ENCODE data around the gene SREBF1. TPM values are rescaled to one million over a fixed set of nuclear protein-coding genes. Genes with fewer than 3 reads are reported as not detected.

SREBF1 gene
- polyA plus RNA-seq, 1 of the 3 experiments (the other 2 are of a cell fraction) = 20.4 TPM

DNA sequence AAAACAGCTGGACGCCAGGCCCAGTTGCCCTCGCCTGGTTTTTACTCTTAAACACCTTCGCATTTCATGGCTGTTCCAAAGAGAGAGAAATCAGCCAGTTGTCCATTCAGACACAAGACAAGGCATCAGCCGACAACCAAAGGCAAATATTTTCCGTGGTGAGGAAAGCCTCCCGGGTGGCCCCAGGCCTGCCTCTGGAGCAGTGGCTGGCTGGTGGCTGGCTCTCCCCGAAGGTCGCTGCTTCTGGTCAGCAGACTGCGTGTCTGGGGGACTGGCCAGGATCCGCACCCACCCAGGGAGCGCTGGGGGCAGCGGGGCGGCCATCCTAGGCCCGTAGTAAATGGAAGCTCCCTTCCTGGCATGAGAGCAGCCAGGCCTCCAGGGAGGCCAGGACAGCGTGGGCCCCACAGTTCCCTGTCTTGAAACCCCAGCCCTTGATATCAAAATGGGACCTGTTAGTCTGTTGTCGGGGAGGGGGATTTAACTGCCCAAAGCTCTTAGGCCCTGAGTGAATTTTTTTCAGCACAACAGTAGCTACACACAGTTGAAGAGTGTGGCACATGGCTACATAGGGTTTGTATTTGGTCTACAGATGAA is 57.7 kb downstream of the SREBF1 start:
- TF ChIP-seq SIN3A (IDR thresholded peaks at IDR 0.05; ENCODE audit: borderline replicate concordance, low read depth, low read length) (no peak), NFIC (IDR thresholded peaks at IDR 0.05; ENCODE audit: borderline replicate concordance) (no peak), FOSL2 (IDR thresholded peaks at IDR 0.05; ENCODE audit: borderline replicate concordance, low read depth) (no peak), EZH2phosphoT487 (IDR thresholded peaks at IDR 0.05; ENCODE audit: borderline replicate concordance, low read depth) (no peak), FOXM1 (IDR thresholded peaks at IDR 0.05; ENCODE audit: low read depth) (no peak)
- peak; percentile 60 for DNase-seq
- peaks cover 15% of the 10 kb centered on the region for H3K79me2 ChIP-seq (ENCODE audit: insufficient read depth)
- no peaks in the 10 kb centered on the region for H3K9me2 ChIP-seq
- H3K9ac ChIP-seq = no peak overlapping the region
- no peak overlapping the region for H2AFZ ChIP-seq (ENCODE audit: low read depth)
- CTCF ChIA-PET = interaction anchor here (0.7 to 1.8 kb wide), 3 partner anchors 8 to 38 kb away, joined by 3 to 4 read pairs (median 4); no protein-coding TSS in a partner anchor
- H3K36me3 ChIP-seq (replicated peaks in 1 of 2; ENCODE audit: control insufficient read depth in 1 of 2, insufficient read depth in 2 of 2, low read length in 1 of 2) = no peaks in the 10 kb centered on the region
- peaks cover 11 to 52% of the 10 kb centered on the region in 2 experiments; a peak in 3 of 4 replicates for H3K4me1 ChIP-seq (ENCODE audit: control insufficient read depth in 1 of 2, insufficient read depth in 2 of 2, low read depth in 1 of 2, low read length in 1 of 2)
- peak overlapping the region in 1 of 2 experiments; percentile 85; a peak in 2 of 4 replicates for H3K27ac ChIP-seq (ENCODE audit: low read depth in 2 of 2, low read length in 1 of 2)
- H3K9me3 ChIP-seq = no peaks in the 10 kb centered on the region
- H3F3A ChIP-seq (replicated peaks; ENCODE audit: insufficient read depth) = no peaks in the 10 kb centered on the region
- H3K4me2 ChIP-seq = no peak overlapping the region
- H3K27me3 ChIP-seq (ENCODE audit: insufficient read depth) = no peaks in the 10 kb centered on the region
- no peak overlapping the region for H3K4me3 ChIP-seq (ENCODE audit: low read depth in 2 of 2, low read length in 1 of 2)
- 84% methylated on average over 14 of the region's 16 CpGs for WGBS (ENCODE audit: low lambda C conversion rate)
- POLR2A ChIA-PET = no interaction called here
- H4K20me1 ChIP-seq (ENCODE audit: insufficient read depth) = peaks cover 87% of the 10 kb centered on the region

DNA sequence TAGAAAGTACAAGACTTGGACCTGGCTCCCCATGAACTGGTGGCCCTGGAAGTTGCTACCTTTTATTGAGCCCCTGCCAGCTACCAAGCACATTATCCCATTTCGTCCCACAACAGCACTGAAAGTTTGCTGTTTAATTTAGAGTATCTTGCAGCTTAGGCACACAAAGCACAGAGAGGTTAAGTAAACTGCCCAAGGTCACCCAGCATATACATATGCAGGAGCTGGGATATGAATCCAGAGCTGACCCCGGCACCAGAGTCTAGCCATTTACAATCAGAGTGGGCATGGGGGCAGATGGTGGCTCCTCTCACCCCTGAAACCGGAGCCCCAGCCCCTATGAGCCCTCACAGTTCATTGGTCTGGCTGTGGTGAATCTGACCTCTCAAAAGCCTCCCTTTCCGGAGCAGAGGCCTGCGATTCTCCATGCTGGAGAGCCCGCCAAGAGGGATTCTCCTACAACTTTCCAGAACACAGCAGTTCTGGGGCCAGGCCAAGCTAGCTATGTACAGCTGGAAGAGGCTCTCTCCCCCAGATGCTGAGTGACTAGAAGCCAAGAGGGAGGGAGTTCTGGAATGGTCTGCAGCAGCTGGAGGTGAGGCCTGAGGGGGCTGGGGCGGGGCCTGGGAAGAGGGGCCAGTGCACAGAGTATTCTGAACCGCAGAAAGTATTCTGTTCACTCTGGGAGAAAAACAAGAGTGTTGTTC is 58.3 kb downstream of the SREBF1 start:
- TF ChIP-seq EP300 (IDR thresholded peaks at IDR 0.05; ENCODE audit: borderline replicate concordance in 1 of 2, low read depth in 1 of 2, low read length in 1 of 2) (peak in 1 of 2 experiments; percentile 67; a peak in 1 of 4 replicates), POLR2AphosphoS5 (IDR thresholded peaks at IDR 0.05; ENCODE audit: low read depth, low read length) (no peak), MEF2A (IDR thresholded peaks at IDR 0.05; ENCODE audit: borderline replicate concordance, low read depth) (no peak), RCOR1 (IDR thresholded peaks at IDR 0.05; ENCODE audit: low read length) (peak; percentile 61; the same call in 1 of the 2 replicates), CHD2 (IDR thresholded peaks at IDR 0.05; ENCODE audit: low read length, partially characterized antibody) (peak; percentile 14)
- TF ChIP-seq, protein P1, sequence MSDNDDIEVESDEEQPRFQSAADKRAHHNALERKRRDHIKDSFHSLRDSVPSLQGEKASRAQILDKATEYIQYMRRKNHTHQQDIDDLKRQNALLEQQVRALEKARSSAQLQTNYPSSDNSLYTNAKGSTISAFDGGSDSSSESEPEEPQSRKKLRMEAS (IDR thresholded peaks at IDR 0.05; ENCODE audit: low read depth) = no peak
- Histone ChIP-seq H3K79me2 (ENCODE audit: insufficient read depth) (peaks cover 15% of the 10 kb centered on the region), H3K36me3 (replicated peaks in 1 of 2; ENCODE audit: control insufficient read depth in 1 of 2, insufficient read depth in 2 of 2, low read length in 1 of 2) (no peaks in the 10 kb centered on the region), H3K4me1 (ENCODE audit: control insufficient read depth in 1 of 2, insufficient read depth in 2 of 2, low read depth in 1 of 2, low read length in 1 of 2) (peaks cover 11 to 48% of the 10 kb centered on the region in 2 experiments; a peak in 3 of 4 replicates), H3K27me3 (ENCODE audit: insufficient read depth) (no peaks in the 10 kb centered on the region), H3K9ac (no peak overlapping the region), H3K4me2 (no peak overlapping the region), H3F3A (replicated peaks; ENCODE audit: insufficient read depth) (no peaks in the 10 kb centered on the region), H2AFZ (ENCODE audit: low read depth) (no peak overlapping the region), H3K27ac (ENCODE audit: low read depth in 2 of 2, low read length in 1 of 2) (peak overlapping the region in 1 of 2 experiments; percentile 85; a peak in 2 of 4 replicates), H4K20me1 (ENCODE audit: insufficient read depth) (peaks cover 85% of the 10 kb centered on the region), H3K9me3 (no peaks in the 10 kb centered on the region), H3K9me2 (no peaks in the 10 kb centered on the region), H3K4me3 (ENCODE audit: low read depth in 2 of 2, low read length in 1 of 2) (no peak overlapping the region)
- POLR2A ChIA-PET = no interaction called here
- CTCF ChIA-PET = interaction anchor here (1.8 to 2.1 kb wide), 2 partner anchors 37 to 82 kb away, joined by 4 to 6 read pairs; no protein-coding TSS in a partner anchor
- whole genome bisulfite sequencing (ENCODE audit: low lambda C conversion rate) = 76% methylated on average over 6 of the region's 8 CpGs
- DNase-seq = peak; percentile 68
